ENCODE measurements around the gene DEPDC1.

The DEPDC1 gene

GRCh38 chr1:68456202-68456601, 40.7 kb downstream of the DEPDC1 start:
- no peak for DNase-seq (ENCODE audit: extremely low spot score)
- CTCF ChIA-PET, result interaction anchor here (0.6 kb wide), 1 partner anchor 173 kb away, joined by 4 read pairs; no protein-coding TSS in a partner anchor
- TF ChIP-seq FOXM1 (IDR thresholded peaks at IDR 0.05; ENCODE audit: borderline replicate concordance) (no peak), BHLHE40 (IDR thresholded peaks at IDR 0.05; ENCODE audit: borderline replicate concordance) (no peak), SUZ12 (IDR thresholded peaks at IDR 0.05) (no peak), ZNF384 (IDR thresholded peaks at IDR 0.05) (no peak), FOXA1 (IDR thresholded peaks at IDR 0.05) (no peak), ARNT (IDR thresholded peaks at IDR 0.05) (no peak), PKNOX1 (IDR thresholded peaks at IDR 0.05) (no peak), FOXK2 (IDR thresholded peaks at IDR 0.05) (no peak), HDGF (IDR thresholded peaks at IDR 0.05; ENCODE audit: borderline replicate concordance) (no peak), CTBP1 (IDR thresholded peaks at IDR 0.05; ENCODE audit: borderline replicate concordance) (no peak), L3MBTL2 (conservative IDR thresholded peaks at IDR 0.05) (no peak), ELF4 (IDR thresholded peaks at IDR 0.05) (no peak), TARDBP (IDR thresholded peaks at IDR 0.05) (no peak), LEF1 (IDR thresholded peaks at IDR 0.05; ENCODE audit: borderline replicate concordance) (no peak), NFRKB (IDR thresholded peaks at IDR 0.05) (no peak)
- POLR2A ChIA-PET, result no interaction called here

GRCh38 chr1:68454534-68454933, 42.3 kb downstream of the DEPDC1 start:
- DNase-seq (ENCODE audit: extremely low spot score), result peak; percentile 42
- TF ChIP-seq ZNF384 (IDR thresholded peaks at IDR 0.05) (no peak), SP1 (IDR thresholded peaks at IDR 0.05) (no peak), FOXM1 (IDR thresholded peaks at IDR 0.05; ENCODE audit: borderline replicate concordance) (no peak), LEF1 (IDR thresholded peaks at IDR 0.05; ENCODE audit: borderline replicate concordance) (no peak), TARDBP (IDR thresholded peaks at IDR 0.05) (no peak), SUZ12 (IDR thresholded peaks at IDR 0.05) (no peak), FOXA1 (IDR thresholded peaks at IDR 0.05) (no peak), ARNT (IDR thresholded peaks at IDR 0.05) (no peak), BHLHE40 (IDR thresholded peaks at IDR 0.05; ENCODE audit: borderline replicate concordance) (no peak), FOXK2 (IDR thresholded peaks at IDR 0.05) (no peak), L3MBTL2 (conservative IDR thresholded peaks at IDR 0.05) (no peak), ELF4 (IDR thresholded peaks at IDR 0.05) (no peak), PKNOX1 (IDR thresholded peaks at IDR 0.05) (no peak)
- ChIA-PET CTCF (no interaction called here), POLR2A (no interaction called here)

- POLR2A ChIA-PET, result no interaction called here
- TF ChIP-seq ELF4 (IDR thresholded peaks at IDR 0.05) (no peak), TARDBP (IDR thresholded peaks at IDR 0.05) (no peak), CTBP1 (IDR thresholded peaks at IDR 0.05; ENCODE audit: borderline replicate concordance) (no peak), HDGF (IDR thresholded peaks at IDR 0.05; ENCODE audit: borderline replicate concordance) (no peak), NFRKB (IDR thresholded peaks at IDR 0.05) (no peak), SUZ12 (IDR thresholded peaks at IDR 0.05) (no peak), LEF1 (IDR thresholded peaks at IDR 0.05; ENCODE audit: borderline replicate concordance) (no peak), FOXM1 (IDR thresholded peaks at IDR 0.05; ENCODE audit: borderline replicate concordance) (no peak), FOXK2 (IDR thresholded peaks at IDR 0.05) (no peak), ARNT (IDR thresholded peaks at IDR 0.05) (no peak), BHLHE40 (IDR thresholded peaks at IDR 0.05; ENCODE audit: borderline replicate concordance) (no peak), L3MBTL2 (conservative IDR thresholded peaks at IDR 0.05) (no peak), ZNF384 (IDR thresholded peaks at IDR 0.05) (no peak), SP1 (IDR thresholded peaks at IDR 0.05) (no peak), PKNOX1 (IDR thresholded peaks at IDR 0.05) (no peak)
- DNase-seq (ENCODE audit: extremely low spot score), result no peak
- CTCF ChIA-PET, result interaction anchor here (0.7 kb wide), 1 partner anchor 9 kb away, joined by 3 read pairs; no protein-coding TSS in a partner anchor
These were observed 43.7 kb downstream of the DEPDC1 start for GRCh38 chr1:68453060-68453670.

- DNase-seq (ENCODE audit: extremely low spot score), result no peak
- TF ChIP-seq LEF1 (IDR thresholded peaks at IDR 0.05; ENCODE audit: borderline replicate concordance) (no peak), NFRKB (IDR thresholded peaks at IDR 0.05) (no peak), SP1 (IDR thresholded peaks at IDR 0.05) (no peak), FOXA1 (IDR thresholded peaks at IDR 0.05) (no peak), ARNT (IDR thresholded peaks at IDR 0.05) (no peak), CTBP1 (IDR thresholded peaks at IDR 0.05; ENCODE audit: borderline replicate concordance) (no peak), ZNF384 (IDR thresholded peaks at IDR 0.05) (no peak), L3MBTL2 (conservative IDR thresholded peaks at IDR 0.05) (no peak), FOXK2 (IDR thresholded peaks at IDR 0.05) (no peak), FOXM1 (IDR thresholded peaks at IDR 0.05; ENCODE audit: borderline replicate concordance) (no peak), ELF4 (IDR thresholded peaks at IDR 0.05) (no peak)
- POLR2A ChIA-PET, result no interaction called here
- CTCF ChIA-PET, result no interaction called here
These were observed 47.0 kb downstream of the DEPDC1 start, which contains the start of gene RPE65 for GRCh38 chr1:68449901-68450300. TSS of gene RPE65 (minus strand) at chr1:68449954. CDS start at chr1:68449905, 49 bp downstream.

GRCh38 chr1:68448365-68448764, 48.5 kb downstream of the DEPDC1 start:
- ChIA-PET POLR2A (no interaction called here), CTCF (no interaction called here)
- DNase-seq (ENCODE audit: extremely low spot score), result peak; percentile 27
- TF ChIP-seq ZNF384 (IDR thresholded peaks at IDR 0.05), result no peak
- TF ChIP-seq ELF4 (IDR thresholded peaks at IDR 0.05), result no peak
- TF ChIP-seq LEF1 (IDR thresholded peaks at IDR 0.05; ENCODE audit: borderline replicate concordance), result no peak
- TF ChIP-seq TARDBP (IDR thresholded peaks at IDR 0.05), result no peak
- no peak for TF ChIP-seq L3MBTL2 (conservative IDR thresholded peaks at IDR 0.05)
- no peak for TF ChIP-seq BHLHE40 (IDR thresholded peaks at IDR 0.05; ENCODE audit: borderline replicate concordance)
- TF ChIP-seq ARNT (IDR thresholded peaks at IDR 0.05), result no peak
- TF ChIP-seq HDGF (IDR thresholded peaks at IDR 0.05; ENCODE audit: borderline replicate concordance), result no peak
- no peak for TF ChIP-seq NFRKB (IDR thresholded peaks at IDR 0.05)
- no peak for TF ChIP-seq CTBP1 (IDR thresholded peaks at IDR 0.05; ENCODE audit: borderline replicate concordance)
- no peak for TF ChIP-seq FOXM1 (IDR thresholded peaks at IDR 0.05; ENCODE audit: borderline replicate concordance)
- no peak for TF ChIP-seq PKNOX1 (IDR thresholded peaks at IDR 0.05)
- no peak for TF ChIP-seq SP1 (IDR thresholded peaks at IDR 0.05)
- TF ChIP-seq FOXK2 (IDR thresholded peaks at IDR 0.05), result no peak

Data from HEK293T (cell line).